Thoracic aorta (tissue), 2 donors: ENCODE results near the gene SPINK6. TPM values are rescaled to one million over a fixed set of nuclear protein-coding genes. Genes with fewer than 3 reads are reported as not detected.
A peak's percentile ranks its signal among the peaks of the same experiment; 100 is the strongest.

Source experiments
- ATAC-seq: fragments of 150-250 bp; one replicate; pipeline ENCODE4 v1.8.0; 2017; ENCODE audit warnings: low read depth; ENCODE audit not compliant: insufficient number of reproducible peaks, low FRiP score
- DNase-seq: peaks from one replicate; pipeline ENCODE4 v3.0.0-alpha.2; 2020; ENCODE audit warnings: low spot score
- H3K27ac ChIP-seq, 2 donors: fragments of 200-600 bp; sonication (generic); 1 replicate in 1 of 2; 2 replicates in 1 of 2; pipeline ENCODE4 v1.5.1; 2016; ENCODE audit warnings: mild to moderate bottlenecking in 2 of 2, moderate library complexity in 2 of 2
- H3K27me3 ChIP-seq: fragments of 200-600 bp; sonication (generic); replicated peaks from 2 replicates; pipeline ENCODE4 v1.6.0; 2016; ENCODE audit warnings: mild to moderate bottlenecking; ENCODE audit not compliant: insufficient read depth
- H3K36me3 ChIP-seq: fragments of 200-600 bp; sonication (generic); one replicate; pipeline ENCODE4 v1.5.1; 2016
- H3K4me1 ChIP-seq, 2 donors: fragments of 200-600 bp; sonication (generic); 1 replicate in 1 of 2; 2 replicates in 1 of 2; pipeline versions ENCODE4 v1.5.1 to v1.6.0; 2016; ENCODE audit warnings: low read depth in 2 of 2, mild to moderate bottlenecking in 1 of 2; ENCODE audit not compliant: control insufficient read depth in 1 of 2
- H3K4me3 ChIP-seq: fragments of 200-600 bp; sonication (generic); 2 replicates; pipeline ENCODE4 v1.5.1; 2016; ENCODE audit warnings: mild to moderate bottlenecking
- H3K9me3 ChIP-seq: fragments of 200-600 bp; sonication (generic); 2 replicates; pipeline ENCODE4 v1.5.1; 2016
- total RNA-seq, 2 donors: library from RNA; depleted of rRNA; stranded (reverse); fragments of >200 nt; gene quantifications; one replicate each; pipeline versions ENCODE4 v1.1.0 to v1.2.3, GENCODE V29; 2016
- TF ChIP-seq, protein P1 (sequence below): fragments of 200-600 bp; sonication (generic); IDR thresholded peaks from one replicate; pipeline ENCODE4 v1.5.1; 2019; ENCODE audit warnings: antibody characterized with exemption

The SPINK6 gene
- total RNA-seq, 2 donors from 2014 or later = not detected

GRCh38 chr5:148168246-148168645, 34.6 kb upstream of the SPINK6 start, which contains the start of gene SPINK14:
SPINK14 (plus strand) TSS chr5:148168546; CDS start chr5:148169733, 1,187 bp downstream.
- Histone ChIP-seq H3K27me3 (no peaks in the 10 kb centered on the region), H3K36me3 (no peaks in the 10 kb centered on the region), H3K4me3 (no peak within 1 kb of the TSS), H3K9me3 (no peaks in the 10 kb centered on the region), H3K27ac (no peak within 1 kb of the TSS), H3K4me1 (no peaks in the 10 kb centered on the region)
- DNase-seq (no peak), ATAC-seq (no peak)
- TF ChIP-seq, protein P1, sequence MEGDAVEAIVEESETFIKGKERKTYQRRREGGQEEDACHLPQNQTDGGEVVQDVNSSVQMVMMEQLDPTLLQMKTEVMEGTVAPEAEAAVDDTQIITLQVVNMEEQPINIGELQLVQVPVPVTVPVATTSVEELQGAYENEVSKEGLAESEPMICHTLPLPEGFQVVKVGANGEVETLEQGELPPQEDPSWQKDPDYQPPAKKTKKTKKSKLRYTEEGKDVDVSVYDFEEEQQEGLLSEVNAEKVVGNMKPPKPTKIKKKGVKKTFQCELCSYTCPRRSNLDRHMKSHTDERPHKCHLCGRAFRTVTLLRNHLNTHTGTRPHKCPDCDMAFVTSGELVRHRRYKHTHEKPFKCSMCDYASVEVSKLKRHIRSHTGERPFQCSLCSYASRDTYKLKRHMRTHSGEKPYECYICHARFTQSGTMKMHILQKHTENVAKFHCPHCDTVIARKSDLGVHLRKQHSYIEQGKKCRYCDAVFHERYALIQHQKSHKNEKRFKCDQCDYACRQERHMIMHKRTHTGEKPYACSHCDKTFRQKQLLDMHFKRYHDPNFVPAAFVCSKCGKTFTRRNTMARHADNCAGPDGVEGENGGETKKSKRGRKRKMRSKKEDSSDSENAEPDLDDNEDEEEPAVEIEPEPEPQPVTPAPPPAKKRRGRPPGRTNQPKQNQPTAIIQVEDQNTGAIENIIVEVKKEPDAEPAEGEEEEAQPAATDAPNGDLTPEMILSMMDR = no peak

- ATAC-seq (no peak), DNase-seq (no peak)
- TF ChIP-seq, protein P1 = no peak
- no peaks in the 10 kb centered on the region for H3K36me3 ChIP-seq
- H3K27ac ChIP-seq = no peak overlapping the region
- H3K27me3 ChIP-seq = no peaks in the 10 kb centered on the region
- H3K4me3 ChIP-seq = no peak overlapping the region
- H3K4me1 ChIP-seq = no peaks in the 10 kb centered on the region
- no peaks in the 10 kb centered on the region for H3K9me3 ChIP-seq
These were observed 30.5 kb upstream of the SPINK6 start for GRCh38 chr5:148172377-148172776.

DNA sequence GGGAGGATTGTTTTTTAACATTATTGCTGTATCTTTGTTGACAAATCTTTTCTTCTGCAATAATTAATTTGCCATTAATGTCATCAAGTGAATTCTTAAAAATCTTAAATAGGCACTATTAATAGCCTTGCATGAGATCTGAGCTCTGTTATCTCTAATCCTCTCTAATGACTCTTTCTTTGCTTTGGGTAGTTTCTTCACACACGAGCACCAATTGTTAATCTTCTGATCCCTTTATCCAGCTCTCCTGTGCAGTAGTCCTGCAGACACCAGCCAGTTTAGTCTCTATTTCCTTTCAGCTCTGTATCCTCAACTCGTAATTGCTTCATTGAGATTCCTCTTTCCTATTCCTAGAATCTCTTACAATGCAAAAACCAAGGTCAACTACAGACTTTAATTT, 26.4 kb upstream of the SPINK6 start:
- Histone ChIP-seq H3K9me3 (no peaks in the 10 kb centered on the region), H3K4me1 (no peaks in the 10 kb centered on the region), H3K4me3 (no peak overlapping the region), H3K36me3 (no peaks in the 10 kb centered on the region), H3K27ac (no peak overlapping the region), H3K27me3 (no peaks in the 10 kb centered on the region)
- TF ChIP-seq, protein P1 = no peak
- DNase-seq (no peak), ATAC-seq (no peak)

DNA sequence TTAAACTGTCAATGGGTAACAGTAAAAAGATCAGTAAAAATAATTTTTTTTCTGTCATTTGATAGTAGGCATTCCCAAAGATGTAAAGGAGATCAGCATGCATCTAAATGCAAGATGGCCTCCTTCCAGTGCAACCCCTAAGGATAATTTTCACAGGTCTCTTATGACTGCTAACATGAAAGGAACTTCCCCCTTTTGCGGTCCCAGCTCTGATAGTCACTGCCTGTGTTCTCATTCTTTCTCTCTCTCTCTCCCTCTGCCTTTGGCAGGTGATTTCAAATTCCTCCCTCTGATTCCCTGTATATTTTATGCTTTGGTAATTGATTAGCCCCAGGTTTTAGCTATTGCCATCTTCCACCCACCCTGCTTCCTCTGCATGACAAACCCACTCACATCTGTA, 25.6 kb upstream of the SPINK6 start:
- TF ChIP-seq, protein P1 = no peak
- DNase-seq (no peak), ATAC-seq (no peak)
- Histone ChIP-seq H3K9me3 (no peaks in the 10 kb centered on the region), H3K36me3 (no peaks in the 10 kb centered on the region), H3K27me3 (no peaks in the 10 kb centered on the region), H3K27ac (no peak overlapping the region), H3K4me3 (no peak overlapping the region), H3K4me1 (no peaks in the 10 kb centered on the region)

- no peaks in the 10 kb centered on the region for H3K4me1 ChIP-seq
- H3K27me3 ChIP-seq = no peaks in the 10 kb centered on the region
- no peak overlapping the region for H3K4me3 ChIP-seq
- H3K27ac ChIP-seq = no peak overlapping the region
- ATAC-seq = no peak
- no peak for DNase-seq
- no peaks in the 10 kb centered on the region for H3K9me3 ChIP-seq
- TF ChIP-seq, protein P1 = peak; percentile 33
- H3K36me3 ChIP-seq = no peaks in the 10 kb centered on the region
These were observed 23.5 kb upstream of the SPINK6 start for GRCh38 chr5:148179234-148179824.
